Neural crest cell (in vitro differentiated cells): ENCODE results near the gene CSF2. TPM values are rescaled to one million over a fixed set of nuclear protein-coding genes. Genes with fewer than 3 reads are reported as not detected.

Source experiments
- DNase-seq: peaks from one replicate; pipeline ENCODE4 v3.0.0; 2021; ENCODE audit warnings: low read depth, mixed read lengths, low spot score
- H3K27ac Mint-ChIP-seq: one replicate; pipeline ENCODE4 v1.8.0; 2021; ENCODE audit warnings: mild to moderate bottlenecking, mixed read lengths; ENCODE audit not compliant: unreplicated experiment
- H3K27me3 Mint-ChIP-seq: 2 replicates; pipeline ENCODE4 v1.8.0; 2021; ENCODE audit warnings: low read depth, mild to moderate bottlenecking, mixed read lengths
- H3K36me3 Mint-ChIP-seq: 2 replicates; pipeline ENCODE4 v1.8.0; 2021; ENCODE audit warnings: low read depth, mild to moderate bottlenecking, mixed read lengths
- H3K4me1 Mint-ChIP-seq: 2 replicates; pipeline ENCODE4 v1.8.0; 2021; ENCODE audit warnings: mixed read lengths
- H3K4me3 Mint-ChIP-seq: one replicate; pipeline ENCODE4 v1.8.0; 2021; ENCODE audit warnings: mild to moderate bottlenecking, mixed read lengths
- H3K9me3 Mint-ChIP-seq: 2 replicates; pipeline ENCODE4 v1.8.0; 2021; ENCODE audit warnings: mixed read lengths
- total RNA-seq: library from RNA; stranded (reverse); gene quantifications from 2 replicates; pipeline ENCODE4 v1.2.1, GENCODE V29; 2021
- TF ChIP-seq, protein P1 (sequence below): fragments of 200-600 bp; sonication (generic); conservative IDR thresholded peaks from 2 replicates; pipeline ENCODE4 v1.5.0; 2021; ENCODE audit warnings: antibody characterized with exemption, mild to moderate bottlenecking

CSF2 gene
- total RNA-seq, 1 donor from 2014 or later, result not detected

DNA sequence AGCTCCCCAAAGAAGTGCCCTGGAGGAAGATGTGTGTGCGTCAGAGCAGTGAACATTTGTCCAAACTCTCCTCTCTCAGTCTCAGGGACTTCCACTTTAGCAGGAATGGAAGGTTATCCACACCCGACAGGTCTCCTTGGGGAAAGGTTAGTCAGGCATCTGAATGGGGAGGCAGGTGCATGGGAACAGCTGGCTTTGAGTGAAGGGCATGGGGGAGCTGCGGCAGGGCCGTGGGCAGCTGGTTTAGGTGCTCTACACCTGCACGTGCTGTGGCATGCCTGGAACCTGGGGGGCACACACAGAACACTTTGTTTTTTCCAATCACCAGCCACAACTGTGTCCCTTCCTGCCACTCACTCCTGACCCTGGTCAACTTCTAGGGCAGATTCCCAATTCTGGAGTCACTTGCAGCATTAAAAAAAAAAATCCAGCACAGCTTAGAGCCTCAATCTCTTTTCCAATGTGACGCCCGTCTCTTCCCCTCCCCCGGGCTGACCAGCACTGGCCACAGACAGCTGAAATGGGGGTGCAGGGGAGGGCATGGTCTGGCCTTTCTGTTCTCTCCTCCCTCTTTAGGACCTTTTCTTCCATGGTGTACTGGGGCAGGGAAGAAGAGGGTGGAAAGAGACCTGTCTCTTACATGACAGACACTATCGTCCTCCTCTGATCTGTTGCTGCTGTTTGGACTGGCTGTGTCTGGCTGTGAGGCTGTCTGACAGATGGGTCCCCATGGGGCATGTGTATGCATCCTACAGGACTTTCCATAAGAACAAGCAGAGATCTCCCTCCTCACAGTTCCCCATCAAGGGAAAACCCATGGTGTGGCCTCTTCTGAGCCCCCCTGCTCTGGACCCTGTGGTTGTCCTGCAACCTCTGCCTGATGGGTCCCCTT is 22.7 kb upstream of the CSF2 start:
- no peaks in the 10 kb centered on the region for H3K36me3 Mint-ChIP-seq
- no peak overlapping the region for H3K4me3 Mint-ChIP-seq
- TF ChIP-seq, protein P1, sequence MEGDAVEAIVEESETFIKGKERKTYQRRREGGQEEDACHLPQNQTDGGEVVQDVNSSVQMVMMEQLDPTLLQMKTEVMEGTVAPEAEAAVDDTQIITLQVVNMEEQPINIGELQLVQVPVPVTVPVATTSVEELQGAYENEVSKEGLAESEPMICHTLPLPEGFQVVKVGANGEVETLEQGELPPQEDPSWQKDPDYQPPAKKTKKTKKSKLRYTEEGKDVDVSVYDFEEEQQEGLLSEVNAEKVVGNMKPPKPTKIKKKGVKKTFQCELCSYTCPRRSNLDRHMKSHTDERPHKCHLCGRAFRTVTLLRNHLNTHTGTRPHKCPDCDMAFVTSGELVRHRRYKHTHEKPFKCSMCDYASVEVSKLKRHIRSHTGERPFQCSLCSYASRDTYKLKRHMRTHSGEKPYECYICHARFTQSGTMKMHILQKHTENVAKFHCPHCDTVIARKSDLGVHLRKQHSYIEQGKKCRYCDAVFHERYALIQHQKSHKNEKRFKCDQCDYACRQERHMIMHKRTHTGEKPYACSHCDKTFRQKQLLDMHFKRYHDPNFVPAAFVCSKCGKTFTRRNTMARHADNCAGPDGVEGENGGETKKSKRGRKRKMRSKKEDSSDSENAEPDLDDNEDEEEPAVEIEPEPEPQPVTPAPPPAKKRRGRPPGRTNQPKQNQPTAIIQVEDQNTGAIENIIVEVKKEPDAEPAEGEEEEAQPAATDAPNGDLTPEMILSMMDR, result no peak
- H3K4me1 Mint-ChIP-seq, result no peaks in the 10 kb centered on the region
- H3K27ac Mint-ChIP-seq, result peak overlapping the region; percentile 21
- DNase-seq, result no peak
- no peaks in the 10 kb centered on the region for H3K27me3 Mint-ChIP-seq
- H3K9me3 Mint-ChIP-seq, result no peaks in the 10 kb centered on the region

DNA sequence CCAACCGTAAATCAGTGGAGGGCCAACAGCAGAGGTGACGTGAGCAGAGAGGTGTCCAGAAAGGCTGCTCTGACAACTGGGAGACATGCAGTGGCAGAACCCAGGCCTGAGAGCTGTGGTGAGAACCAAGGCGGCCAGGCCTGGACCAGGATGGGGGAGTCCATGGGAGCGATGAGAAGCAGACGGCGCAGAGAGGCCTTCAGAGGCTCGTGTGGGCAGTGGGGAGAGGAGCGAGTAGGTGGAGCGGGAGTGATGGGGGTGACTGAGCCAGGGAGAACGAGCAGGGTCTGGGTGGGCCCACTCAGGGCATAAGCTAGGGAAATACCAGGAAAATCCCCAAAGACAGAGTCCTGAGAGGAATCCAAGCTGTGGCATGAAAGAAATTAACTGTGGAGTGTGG is 21.1 kb upstream of the CSF2 start:
- Mint-ChIP-seq H3K36me3 (no peaks in the 10 kb centered on the region), H3K4me1 (no peaks in the 10 kb centered on the region), H3K27ac (no peak overlapping the region), H3K9me3 (no peaks in the 10 kb centered on the region), H3K4me3 (no peak overlapping the region), H3K27me3 (no peaks in the 10 kb centered on the region)
- no peak for DNase-seq
- TF ChIP-seq, protein P1, result no peak

DNA sequence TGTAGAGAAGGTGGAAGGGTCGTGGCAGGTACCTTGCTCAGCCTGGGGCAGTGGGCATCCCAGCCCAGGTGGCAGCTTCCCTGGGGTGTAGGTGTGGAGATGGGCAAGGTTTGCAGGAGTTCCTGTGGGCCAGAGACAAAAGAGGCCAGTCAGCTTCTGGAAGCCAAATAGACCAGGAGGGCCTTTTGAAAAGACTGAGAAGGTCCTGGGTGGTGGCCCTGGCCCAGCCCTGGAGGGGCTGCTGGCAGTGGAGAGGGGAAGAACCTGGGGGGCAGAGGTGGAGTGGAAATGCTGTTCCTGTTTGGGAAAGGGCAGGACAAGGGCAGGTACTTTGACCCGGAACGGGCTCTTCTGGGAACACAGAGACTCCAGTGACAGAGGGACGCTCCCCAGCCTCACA is 20.1 kb upstream of the CSF2 start:
- DNase-seq, result no peak
- Mint-ChIP-seq H3K27ac (no peak overlapping the region), H3K4me1 (no peaks in the 10 kb centered on the region), H3K9me3 (no peaks in the 10 kb centered on the region), H3K27me3 (no peaks in the 10 kb centered on the region), H3K4me3 (no peak overlapping the region), H3K36me3 (no peaks in the 10 kb centered on the region)
- TF ChIP-seq, protein P1, result no peak

DNA sequence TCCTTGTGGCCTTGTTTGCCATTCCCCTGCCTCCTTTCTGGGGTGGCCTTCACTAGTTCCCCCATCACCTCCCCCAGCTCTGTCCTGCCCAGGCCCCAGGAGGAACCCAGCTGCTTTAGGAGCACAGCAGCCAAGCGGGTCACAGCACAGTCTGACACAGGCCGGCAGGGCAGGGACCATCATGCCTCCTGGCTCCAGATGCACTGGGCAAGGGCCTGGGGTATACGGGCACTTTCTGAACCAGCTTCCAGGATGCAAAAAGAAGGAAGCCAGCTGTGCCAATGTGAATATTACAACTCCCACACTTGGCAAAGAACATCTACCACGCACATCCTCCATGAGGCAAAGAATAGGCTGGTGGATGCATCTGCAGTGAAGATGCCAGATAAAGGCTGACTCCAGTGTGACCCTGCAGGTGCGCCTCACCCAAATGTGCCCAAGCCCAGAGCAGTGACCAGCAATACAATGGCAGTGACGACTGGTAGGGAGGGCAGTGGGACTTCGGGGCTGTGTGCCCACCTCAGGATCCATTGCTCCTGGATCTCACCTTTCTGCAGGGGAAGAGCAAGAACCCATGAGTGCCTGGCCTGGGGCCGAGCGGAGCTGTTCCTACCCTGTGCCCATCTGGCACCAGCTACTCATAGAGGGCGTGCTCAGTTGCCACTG is 19.4 kb upstream of the CSF2 start:
- no peak for DNase-seq
- Mint-ChIP-seq H3K9me3 (no peaks in the 10 kb centered on the region), H3K4me3 (no peak overlapping the region), H3K27ac (peak overlapping the region; percentile 86), H3K36me3 (no peaks in the 10 kb centered on the region), H3K27me3 (no peaks in the 10 kb centered on the region), H3K4me1 (no peaks in the 10 kb centered on the region)
- TF ChIP-seq, protein P1, result no peak

DNA sequence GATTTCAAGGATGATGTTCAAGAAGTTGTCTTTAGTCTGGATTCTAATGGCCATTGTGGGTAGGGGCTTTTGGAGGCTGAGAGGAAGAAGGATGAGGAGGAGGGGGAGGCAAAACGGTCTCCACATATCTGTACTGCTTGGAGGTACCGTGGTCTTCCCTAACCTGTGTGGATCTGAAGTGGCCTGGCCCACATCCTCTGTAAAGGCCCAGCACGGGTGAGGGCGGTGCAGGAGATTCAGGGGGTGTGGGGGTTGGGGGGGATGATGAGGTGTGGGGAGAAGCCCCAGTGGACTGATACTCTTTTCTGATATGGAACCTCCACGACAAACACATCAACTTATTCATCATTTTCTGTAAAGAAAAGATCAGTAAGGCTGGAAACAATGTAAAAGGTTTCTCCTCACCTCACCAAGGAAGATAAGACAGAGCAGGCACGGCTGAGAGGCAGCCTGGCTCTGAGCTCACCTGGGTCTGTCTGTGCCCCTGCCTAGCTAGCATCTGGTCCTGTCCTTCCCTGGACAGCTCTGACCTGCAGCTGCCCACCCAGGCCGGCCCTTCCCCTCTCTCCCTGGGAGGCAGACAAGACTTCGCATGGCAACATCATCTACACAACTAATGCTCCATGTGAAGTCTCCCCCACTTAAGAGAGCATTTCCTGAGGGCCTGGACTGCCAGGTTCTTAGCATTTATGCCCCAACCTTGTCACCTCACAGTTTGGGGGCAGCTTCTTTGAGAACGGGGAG is 18.7 kb upstream of the CSF2 start:
- no peak for DNase-seq
- H3K27ac Mint-ChIP-seq, result no peak overlapping the region
- no peak overlapping the region for H3K4me3 Mint-ChIP-seq
- no peaks in the 10 kb centered on the region for H3K9me3 Mint-ChIP-seq
- TF ChIP-seq, protein P1, result no peak
- H3K36me3 Mint-ChIP-seq, result no peaks in the 10 kb centered on the region
- H3K4me1 Mint-ChIP-seq, result no peaks in the 10 kb centered on the region
- no peaks in the 10 kb centered on the region for H3K27me3 Mint-ChIP-seq
